Glomerular visceral epithelial cell (primary cell): ENCODE measurements around the gene DLX4.

Source experiments
- DNase-seq: peaks from one replicate; pipeline ENCODE4 v3.0.0-alpha.2; 2016; ENCODE audit errors: extremely low spot score

DLX4 gene

DNA sequence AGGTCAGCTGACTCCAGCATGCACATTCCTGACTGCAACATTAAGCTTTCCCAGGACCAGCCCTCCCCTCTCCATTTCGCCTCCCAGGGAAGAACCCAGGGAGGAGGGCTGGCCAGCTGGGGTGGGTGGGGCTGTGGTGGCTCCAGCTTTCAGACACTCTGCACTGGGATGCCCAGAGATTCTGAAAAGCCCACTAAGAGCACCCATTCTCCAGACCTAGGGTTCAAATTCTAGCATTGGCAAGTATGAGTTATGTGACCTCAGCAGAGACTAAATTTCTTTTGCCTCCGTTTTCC lies 18.2 kb downstream of the DLX4 start:
- DNase-seq = no peak

DNA sequence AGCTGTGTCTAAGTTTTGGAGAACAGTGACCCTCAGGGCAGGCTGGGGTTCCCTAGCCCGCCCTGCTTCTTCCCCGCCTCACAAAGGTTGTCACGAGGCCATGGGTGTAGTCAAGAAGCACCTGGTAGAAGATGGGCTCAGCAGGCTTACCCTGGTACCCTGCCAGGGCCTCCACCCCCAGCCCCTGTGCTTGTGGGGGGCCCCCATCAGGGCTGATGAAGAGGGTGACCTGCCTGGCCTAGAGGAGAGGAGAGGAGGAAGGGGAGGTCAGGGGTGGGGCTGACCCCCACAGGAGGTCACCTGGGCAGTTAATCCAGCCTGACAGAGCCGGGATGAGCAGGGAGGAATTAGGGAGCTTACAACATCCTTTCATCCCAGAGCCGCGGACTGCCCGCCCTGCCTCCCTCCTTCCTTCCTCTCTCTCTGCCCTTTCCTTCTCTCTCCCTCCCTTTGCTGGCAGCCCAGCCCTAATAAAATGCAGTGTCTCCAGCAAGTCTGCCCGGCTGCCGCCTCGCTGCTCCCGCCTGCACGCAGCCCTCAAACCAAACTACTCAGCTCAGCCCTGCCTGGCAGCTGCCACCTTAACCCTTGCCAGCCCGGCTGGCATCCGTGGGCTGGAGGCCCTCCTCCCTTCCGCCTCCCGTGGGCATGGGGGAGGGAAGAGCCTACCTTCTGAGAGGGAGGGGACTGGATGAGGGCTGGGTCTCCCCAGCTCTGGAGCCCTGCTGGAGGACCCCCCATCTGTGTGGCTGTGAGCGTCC lies 18.9 kb downstream of the DLX4 start:
- peak; percentile 56 for DNase-seq

DNA sequence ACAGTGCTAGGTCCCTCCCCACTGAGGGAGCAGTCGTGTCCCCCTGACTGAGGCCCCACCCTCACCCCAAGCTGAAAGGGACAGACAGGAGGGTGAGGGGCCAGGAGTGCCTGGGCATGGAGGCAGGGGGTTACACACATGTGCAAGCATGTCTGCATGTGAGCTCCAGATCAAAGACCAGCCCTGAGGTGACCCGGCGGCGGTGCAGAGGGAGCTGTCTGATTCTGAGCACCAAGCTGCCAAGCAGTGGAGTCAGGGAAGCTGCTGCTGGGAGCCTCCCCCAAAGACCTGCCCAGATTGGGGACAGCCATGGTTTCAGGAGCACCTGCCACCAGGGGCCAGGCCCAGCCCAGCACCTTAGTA lies 20.5 kb downstream of the DLX4 start:
- DNase-seq = no peak

DNA sequence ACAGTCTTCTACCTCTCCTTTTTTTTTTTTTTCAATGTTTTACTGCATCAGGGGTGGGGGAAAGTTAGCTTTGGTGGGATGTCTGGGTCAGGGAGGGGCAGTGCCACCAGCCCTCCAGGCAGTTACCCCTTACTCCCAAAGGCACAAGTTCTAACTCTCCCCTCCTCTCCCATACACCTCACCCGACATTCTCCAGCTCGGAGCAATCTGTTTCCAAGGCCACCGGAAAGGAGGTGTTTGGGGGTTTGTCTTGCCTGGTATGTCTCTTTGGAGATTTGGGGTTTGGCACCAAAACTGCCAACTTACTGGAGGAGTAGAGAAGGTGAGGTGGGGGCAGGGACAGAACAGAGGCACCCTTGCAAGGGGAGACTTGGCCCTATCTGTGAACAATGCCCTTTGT lies 21.3 kb downstream of the DLX4 start:
- DNase-seq = no peak

DNA sequence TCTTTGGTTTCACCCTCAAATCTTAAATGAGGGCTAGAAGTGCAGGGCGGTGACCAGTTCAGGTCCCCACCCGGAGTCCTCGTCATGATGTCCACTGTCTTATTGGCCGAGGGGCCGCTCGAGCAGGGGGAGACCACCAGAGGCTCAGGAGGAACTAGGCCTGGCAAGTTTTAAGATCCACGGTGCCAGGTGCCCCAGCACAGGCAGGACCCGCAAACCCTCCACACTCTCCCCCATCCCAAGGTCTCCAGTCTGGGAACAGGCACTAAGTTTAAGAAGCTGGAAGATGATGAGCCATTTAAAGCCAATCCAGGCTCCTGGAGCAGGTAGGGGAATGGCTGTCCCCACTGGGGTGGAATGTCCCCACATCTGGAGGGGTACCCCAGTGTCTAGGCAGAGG lies 21.9 kb downstream of the DLX4 start:
- DNase-seq = no peak

DNA sequence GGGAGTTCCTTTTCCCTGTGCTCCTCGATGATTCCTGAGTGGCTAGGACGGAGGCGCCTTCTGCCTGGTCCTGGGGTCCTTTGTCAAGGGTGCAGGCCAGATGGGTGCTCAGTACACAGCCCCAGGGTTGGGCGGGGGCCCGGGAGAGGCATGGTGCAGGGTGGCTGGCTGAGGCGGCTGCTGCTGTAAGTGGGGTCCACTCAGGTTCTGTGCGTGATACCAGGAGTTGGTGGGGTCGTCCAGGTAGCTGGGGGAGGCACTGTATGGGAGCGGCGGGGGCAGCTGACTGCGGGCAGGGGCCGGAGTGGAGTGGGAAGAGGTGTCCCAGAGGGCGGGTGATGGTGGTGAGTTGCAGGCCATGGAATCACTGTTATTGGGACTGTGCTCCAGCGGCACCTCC lies 22.4 kb downstream of the DLX4 start:
- DNase-seq = no peak

DNA sequence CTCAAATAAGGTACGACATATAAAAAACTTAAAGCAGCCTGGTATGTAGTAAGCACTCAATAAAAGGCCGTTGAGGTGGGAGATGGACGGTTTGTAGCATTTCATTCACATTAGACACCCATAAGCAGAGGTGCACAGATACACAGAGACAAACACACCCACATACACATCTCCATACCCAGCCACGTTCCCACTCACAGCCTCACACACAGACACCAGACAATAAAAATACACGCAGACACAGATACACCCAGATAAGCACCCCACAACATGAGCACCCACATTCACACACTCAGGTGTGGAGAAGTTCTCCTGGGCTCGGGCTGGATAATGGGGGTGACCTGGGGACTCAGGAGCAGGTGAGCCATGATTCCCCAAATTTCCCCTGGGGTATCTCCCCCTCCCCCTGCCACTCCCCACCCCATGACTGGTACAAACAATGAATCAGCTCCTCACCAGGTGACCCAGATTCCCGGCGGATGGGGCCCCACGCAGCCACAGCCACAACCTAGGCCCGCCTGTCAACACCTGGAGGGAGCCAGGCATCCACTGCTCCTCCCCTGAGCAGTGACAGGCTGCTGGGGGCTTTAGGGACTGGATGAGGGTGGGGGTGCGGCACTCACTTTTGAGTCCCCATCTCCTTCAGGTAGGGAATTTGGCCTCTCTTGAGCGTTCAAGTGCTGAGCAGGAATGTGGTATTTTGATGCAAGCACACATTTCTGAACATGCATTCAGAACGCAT lies 23.4 kb downstream of the DLX4 start:
- DNase-seq = no peak

DNA sequence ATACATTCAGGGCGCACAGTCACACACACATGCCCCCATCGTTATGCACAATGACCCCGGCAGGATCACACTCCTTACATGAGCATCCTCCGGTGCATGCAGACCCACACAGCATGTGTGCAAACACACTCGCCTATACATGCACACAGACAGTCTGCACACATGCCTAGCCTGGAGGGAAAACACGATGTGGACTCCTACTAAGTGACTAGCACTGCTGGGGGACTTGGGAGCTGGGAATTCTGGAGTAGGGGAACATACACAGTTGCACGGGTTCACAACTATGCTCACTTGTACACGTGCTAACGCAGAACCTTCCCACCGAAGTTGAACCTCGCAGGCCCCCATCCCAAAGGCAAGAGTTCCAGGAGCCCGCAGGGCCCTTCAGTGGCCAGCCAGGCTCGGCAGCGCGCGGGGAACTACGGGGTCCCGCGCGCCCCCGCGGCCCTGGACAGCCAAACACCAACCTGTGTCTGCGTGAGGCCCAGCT lies 24.0 kb downstream of the DLX4 start:
- no peak for DNase-seq

DNA sequence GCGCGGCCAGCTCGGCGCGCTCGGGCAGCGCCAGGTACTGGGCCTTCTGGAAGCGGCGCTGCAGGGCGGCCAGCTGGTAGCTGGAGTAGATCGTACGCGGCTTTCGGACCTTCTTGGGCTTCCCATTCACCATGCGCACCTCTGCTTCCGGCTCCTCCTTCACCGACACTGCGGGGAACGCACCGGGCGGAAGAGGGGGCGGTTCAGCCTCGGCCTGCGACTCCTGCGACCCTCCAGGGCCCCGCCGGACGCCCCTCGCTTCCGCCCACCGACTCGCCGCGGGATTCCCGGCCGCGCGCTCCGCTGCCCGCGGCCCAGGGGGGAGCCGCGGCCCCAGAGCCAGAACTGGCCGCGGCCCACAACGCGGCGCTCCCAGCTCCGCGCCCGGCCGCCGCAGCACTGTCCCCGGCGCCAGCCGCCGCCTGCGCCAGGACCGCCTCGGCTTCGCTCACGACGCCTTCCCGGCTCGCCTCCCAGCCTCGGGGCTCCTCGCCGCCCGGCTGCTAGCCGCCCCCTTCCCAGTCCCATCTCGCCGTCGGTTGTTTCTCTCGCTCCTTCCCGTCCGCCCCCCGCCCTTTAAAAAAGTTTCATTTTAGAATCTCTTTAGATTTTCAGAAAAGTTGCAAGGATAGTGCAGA lies 24.6 kb downstream of the DLX4 start:
- no peak for DNase-seq

DNA sequence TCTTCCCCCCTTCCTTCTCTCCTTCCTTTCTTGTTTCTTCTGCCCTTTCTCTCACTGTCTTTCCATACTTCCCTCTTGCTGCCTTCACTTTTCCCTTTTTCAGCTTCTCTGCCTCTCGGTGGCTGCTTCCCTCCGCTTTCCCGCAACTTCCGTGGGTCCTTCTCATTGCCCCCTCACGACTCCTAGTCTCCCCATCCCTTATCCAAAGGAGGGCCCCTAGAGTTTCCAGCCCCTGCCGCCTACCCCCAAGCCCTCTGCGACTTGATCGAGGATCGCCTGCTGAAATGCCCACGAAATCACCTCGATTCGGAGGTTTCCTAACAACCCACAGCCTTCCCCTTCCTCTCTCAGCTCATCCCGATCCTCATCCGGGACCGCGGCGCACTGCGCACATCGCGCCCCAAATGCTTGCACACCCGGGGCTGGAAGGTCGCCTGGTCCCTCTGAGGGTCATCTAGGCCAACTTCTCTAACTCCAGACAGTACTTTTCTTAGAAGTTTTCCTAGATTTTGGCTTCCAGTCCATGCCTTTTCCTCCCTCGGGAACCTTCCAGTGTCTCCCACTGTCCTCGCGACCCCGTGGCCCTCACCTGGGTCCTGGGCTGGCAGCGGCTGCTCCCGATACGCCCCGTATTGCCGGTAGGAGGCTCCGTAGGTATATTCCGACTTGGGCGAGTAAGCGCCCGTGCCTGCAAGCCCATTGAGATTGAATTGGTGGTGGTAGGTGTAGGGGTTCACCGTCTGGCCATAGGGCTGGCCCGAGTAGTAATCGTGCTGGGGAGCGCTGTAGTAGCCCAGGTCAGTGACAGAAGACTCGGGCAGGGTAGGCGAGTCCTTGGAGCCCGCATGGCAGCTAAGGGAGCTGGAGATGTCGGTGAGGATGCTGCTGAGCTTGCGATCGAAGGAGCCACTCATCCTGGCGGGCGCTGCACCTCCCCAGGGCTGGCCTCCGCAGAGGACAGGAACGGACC lies 25.4 kb downstream of the DLX4 start:
- DNase-seq = no peak

DNA sequence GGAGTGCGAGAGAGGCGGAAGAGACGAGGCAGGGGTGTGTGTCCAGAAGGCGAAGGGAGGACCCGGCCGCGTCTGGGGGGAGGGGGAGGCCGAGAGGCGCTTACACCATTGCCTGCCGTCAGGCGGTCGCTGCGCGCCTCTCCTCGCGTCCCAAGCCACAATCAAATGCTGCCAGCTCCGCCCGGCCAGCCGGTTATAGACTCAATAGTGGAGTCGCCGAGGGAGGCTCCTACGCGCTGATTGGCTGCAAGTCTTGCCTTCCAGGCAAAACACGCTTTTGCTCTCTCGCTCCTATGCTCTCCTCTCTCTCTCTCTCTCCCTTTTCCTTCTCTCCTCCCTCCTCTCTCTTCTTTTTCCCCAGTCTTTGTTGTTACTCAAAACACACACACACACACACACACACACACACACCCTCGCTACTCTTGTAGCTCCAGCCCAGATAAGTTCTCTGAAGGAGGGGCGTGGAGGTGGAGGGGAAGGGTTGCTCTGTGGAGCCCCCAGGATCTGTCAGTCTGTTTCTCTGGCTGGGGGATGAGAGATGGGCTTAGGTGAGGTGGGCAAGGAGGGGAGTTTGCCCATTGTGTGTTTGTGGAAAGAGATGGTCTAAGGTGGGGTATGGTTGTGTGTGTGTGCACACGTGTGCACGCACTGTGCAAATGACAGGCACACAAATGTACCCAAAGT lies 26.2 kb downstream of the DLX4 start, which contains the start of gene DLX3:
Gene DLX3, minus strand, starts transcription at position 170 of the 684 bp plus-strand sequence. CDS start 226 bp downstream, outside the sequence.
- DNase-seq = peak; percentile 48

DNA sequence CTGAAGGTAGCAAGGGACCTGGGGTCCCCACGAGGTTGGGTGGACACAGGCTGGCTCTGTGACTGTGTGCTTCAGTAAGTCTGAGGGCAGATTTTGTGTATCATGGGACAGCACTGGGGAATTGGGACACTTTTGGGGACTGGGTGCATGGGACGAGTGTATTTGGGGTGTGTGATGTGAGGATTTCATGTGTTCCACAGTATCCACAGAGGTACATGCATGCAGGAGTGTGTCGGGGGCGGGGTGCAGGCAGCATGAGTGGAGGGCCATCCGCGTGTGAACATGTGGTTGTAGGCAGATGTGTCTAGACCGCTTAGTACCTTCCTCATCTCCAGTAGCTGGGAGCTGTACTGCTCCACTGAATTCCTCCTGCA lies 27.1 kb downstream of the DLX4 start:
- DNase-seq = no peak

DNA sequence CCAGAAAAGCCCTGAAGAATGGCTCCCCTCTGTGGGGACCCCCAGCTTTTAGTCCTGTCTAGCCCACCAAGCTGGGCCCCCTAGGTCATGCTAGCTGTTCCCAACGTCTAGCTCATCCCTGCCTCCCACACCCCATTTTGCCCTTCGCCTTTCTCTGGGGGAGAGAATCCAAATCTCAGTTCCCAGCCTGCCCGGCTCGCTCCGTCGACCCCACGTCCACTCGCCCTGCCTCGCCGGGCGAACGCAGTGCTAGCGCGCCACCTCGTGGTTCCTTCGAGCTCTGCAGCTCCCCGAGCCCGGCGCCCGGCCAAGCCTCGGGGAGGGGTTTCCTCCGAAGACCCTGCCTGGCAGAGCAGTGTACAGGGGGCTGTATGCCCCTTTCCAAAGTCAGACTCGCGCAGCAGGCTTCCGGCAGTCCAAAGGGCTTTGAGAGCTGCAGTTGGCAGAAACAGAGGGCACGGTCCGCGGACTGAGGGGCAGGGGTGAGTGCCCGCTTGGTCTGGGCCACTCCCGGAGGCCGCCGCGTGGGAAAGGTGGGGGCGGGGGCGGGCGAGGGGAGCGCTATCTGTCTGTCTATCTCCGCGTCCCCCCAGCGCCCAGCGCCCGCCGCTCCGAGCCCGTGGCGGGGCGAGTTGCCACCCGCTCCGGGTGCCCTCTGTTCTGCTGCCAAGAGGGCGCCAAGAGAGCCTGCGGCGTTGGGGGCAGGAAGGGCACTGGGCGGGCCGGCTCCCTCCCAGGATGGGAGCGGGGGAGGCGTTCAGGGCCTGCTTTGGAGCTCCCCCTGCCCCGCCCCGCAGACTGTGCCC lies 27.7 kb downstream of the DLX4 start:
- peak; percentile 51 for DNase-seq

DNA sequence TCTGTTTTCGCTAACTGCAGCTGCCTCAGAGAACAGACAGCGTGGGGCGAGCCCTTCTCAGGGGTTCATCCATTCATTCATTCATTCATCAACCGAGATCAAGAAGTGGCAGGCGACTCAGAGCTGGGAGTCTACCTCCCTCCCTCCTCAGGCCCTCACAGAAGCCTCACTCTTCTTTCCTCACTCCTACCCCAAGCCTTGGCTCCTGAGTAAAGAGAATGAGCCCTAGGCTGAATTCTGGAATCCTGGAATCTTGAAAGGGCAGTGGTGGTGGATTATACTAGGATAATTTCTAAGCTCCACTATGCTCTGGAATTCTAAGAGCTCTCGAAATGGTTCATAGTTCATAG lies 28.3 kb downstream of the DLX4 start:
- DNase-seq = no peak

DNA sequence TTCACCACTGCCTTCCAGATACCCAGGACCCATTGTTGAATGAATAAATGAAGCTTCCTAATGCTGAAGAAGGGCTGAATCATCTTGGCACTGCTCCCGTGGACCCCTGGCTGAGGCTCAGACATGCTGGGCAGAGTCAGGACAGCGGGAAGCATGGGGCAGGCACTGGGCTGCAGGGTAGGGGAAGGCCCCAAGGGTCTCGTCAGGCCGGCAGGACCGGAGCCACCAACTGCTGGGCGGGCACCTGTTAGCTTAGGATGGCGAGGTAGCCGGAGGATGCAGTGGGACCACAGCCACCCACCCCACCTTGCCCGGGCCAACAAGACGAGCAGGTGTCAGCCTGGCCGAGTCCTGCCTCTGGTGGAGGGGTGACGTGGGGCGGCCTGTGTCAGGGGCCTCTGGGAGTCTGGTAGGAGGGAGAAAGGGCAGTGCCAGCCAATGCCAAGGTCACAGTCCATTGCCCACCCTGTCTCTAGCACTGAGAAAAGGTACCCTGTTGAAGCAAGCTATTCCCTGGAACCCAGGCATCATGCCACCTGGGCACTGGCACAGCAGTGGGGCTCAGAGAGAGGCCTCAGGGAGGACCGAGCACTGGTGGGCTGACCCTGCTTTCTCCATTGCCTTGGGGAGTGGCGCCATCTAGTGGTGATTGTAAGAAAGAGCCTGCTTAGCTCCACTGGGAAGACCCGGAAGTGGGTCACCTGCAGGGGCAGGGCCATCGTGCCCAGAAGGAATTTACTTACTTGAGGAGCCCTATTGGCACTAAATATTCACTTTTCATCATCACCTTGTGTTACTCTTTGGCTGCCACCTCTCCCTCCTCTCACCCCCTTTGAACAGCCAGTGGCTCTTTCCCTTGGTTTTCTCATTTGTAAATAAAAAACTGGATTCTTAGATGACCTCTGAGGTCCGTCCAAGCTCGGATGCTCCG lies 29.0 kb downstream of the DLX4 start:
- peak; percentile 91 for DNase-seq

DNA sequence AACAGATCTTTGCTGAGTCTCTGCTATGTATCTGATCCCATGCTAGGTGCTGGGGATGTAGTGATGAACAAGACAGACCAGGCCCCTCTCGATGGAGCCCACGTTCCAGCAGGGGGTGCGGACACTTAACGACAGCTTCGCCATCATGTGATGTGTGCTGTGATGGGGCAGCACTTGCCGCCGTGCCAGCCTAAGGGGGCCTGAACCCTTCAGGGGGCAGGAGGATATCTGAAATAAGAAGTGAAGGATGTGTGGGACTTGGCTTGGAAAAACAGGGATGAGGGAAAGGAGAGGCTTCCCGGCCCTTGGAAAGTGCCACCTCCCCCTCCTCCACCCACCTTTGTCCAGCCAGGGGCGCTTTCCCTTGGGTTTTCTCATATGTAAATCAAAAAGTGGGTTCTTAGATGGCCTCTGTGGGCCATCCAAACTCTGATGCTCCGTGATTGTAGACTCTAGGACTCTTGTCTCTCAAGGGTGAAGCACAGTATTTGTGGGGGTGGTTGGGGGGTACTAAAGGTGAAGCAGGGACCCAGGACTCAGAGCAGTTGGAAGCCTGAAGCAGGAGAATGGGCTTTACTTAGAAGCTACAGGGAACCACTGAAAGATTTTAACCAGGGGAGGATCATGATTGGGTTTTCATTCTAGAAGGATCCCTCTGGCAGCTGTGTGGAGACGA lies 30.0 kb downstream of the DLX4 start:
- no peak for DNase-seq

DNA sequence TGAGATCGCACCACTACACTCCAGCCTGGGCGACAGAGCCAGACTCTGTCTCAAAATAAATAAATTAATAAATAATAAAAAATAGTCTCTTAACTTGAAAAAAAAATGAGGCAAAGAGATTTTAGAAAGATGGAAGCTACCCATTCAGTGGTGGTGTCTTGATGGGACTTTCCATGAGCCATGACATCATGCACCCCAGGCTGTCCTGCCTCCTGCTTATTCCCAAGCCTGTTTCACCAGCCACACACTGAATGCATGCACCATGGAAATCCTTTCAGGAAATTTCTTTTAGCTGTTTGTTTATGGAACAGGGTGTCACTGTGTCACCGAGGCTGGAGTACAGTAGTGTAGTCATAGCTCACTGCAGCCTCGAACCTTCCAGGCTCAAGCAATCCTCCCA lies 34.9 kb downstream of the DLX4 start:
- DNase-seq = no peak

DNA sequence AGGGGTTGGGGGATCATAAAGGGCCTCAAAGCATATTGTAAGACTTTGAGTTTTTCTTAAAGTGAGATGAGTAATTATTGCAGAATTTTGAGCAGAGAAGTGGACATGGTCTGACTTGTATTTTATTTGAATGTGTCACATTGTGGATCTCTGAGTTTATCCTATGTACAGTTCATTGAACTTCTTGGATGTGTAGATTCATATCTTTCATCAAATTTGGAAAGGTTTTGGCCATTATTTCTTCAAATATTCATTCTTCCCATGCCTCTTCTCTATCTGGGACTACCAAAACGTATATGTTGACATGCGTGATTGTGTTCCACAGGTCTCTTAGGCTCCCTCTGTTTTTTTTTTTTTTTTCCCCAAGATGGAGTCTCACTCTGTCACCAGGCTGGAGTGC lies 40.3 kb downstream of the DLX4 start:
- no peak for DNase-seq

DNA sequence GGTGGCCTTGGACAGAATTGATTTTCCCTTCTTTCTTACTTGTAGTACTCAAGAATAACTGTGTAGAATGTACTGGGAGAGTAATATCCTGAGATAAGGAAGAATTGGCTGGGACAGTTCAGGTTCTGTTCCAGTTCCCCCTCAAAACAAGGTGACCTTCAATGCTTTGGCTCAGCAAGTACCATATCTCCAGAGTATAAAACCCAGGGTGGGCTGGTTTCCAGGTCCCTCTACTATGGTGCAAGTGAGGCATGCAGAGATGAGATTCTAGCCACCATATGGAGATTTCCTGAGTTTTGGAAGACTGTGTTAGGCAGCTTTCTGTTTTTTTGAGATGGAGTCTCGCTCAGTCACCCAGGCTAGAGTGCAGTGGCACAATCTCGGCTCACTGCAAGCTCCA lies 44.1 kb downstream of the DLX4 start:
- DNase-seq = no peak
